Choroid plexus epithelial cell (primary cell): ENCODE data around the gene CTNNAL1.

Source experiments
- DNase-seq: peaks from one replicate; pipeline ENCODE4 v3.0.0-alpha.2; 2010; ENCODE audit warnings: low read depth
- H3K4me3 ChIP-seq: 2 replicates; pipeline ENCODE4 v1.5.1; 2011; ENCODE audit warnings: low read depth, mild to moderate bottlenecking, control low read depth, low read length, moderate library complexity
- CTCF ChIP-seq: conservative IDR thresholded peaks from 2 replicates; pipeline ENCODE4 v1.5.1; 2011; ENCODE audit warnings: low read depth, mild to moderate bottlenecking, control low read depth, inconsistent platforms, low read length, moderate library complexity

Gene CTNNAL1

GRCh38 chr9:109010746-109011145, 2.6 kb downstream of the CTNNAL1 start:
- DNase-seq, result peak; percentile 90
- peak overlapping the region; percentile 6 for H3K4me3 ChIP-seq
- no peak for TF ChIP-seq CTCF

- no peak for DNase-seq
- no peak overlapping the region for H3K4me3 ChIP-seq
- no peak for TF ChIP-seq CTCF
Observed at GRCh38 chr9:109005678-109006077, 7.6 kb downstream of the CTNNAL1 start.

- TF ChIP-seq CTCF, result no peak
- DNase-seq, result no peak
- no peak overlapping the region for H3K4me3 ChIP-seq
Observed at GRCh38 chr9:109003116-109003515, 10.2 kb downstream of the CTNNAL1 start.

GRCh38 chr9:109002141-109002540, 11.2 kb downstream of the CTNNAL1 start:
- no peak for TF ChIP-seq CTCF
- H3K4me3 ChIP-seq, result no peak overlapping the region
- no peak for DNase-seq

GRCh38 chr9:109001275-109001676, 12.0 kb downstream of the CTNNAL1 start:
- no peak overlapping the region for H3K4me3 ChIP-seq
- peak; percentile 25 for TF ChIP-seq CTCF
- DNase-seq, result peak; percentile 85

- DNase-seq, result no peak
- H3K4me3 ChIP-seq, result no peak overlapping the region
- TF ChIP-seq CTCF, result no peak
Observed at GRCh38 chr9:108997112-108997511, 16.2 kb downstream of the CTNNAL1 start.

- no peak overlapping the region for H3K4me3 ChIP-seq
- no peak for DNase-seq
- TF ChIP-seq CTCF, result no peak
Observed at GRCh38 chr9:108996643-108997042, 16.7 kb downstream of the CTNNAL1 start.
